Fibroblast of skin of abdomen (primary cell): ENCODE data around the gene PLEKHG4B.
"Not testable (repeated sequence)": the region's sequence is repeated elsewhere in the genome, so short reads cannot be mapped to it uniquely, and the experiment has no call there.

Experiments
- DNase-seq: peaks from one replicate; pipeline ENCODE4 v3.0.0-alpha.2; 2013

Gene PLEKHG4B

DNA sequence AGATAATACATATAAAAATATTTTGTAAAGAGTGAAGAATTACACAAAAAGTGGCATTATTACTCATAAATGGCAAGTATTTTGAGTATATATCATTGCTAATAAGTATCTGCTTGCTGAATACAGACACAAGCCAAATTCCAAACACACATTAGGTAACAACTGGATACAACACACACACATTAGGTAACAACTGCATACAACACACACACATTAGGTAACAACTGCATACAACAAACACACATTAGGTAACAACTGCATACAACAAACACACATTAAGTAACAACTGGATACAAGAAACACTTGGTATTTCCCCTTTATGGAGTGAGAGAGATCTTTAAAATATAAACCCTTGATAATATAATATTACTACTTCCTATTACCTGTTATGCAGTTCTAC lies 112.5 kb downstream of the PLEKHG4B start:
- DNase-seq: no peak

- DNase-seq: no peak
These were observed 113.2 kb downstream of the PLEKHG4B start for GRCh38 chr5:204966-205670.

GRCh38 chr5:206406-206805 lies 114.4 kb downstream of the PLEKHG4B start:
- no peak for DNase-seq

- no peak for DNase-seq
These were observed 115.1 kb downstream of the PLEKHG4B start for GRCh38 chr5:206927-207536.

DNA sequence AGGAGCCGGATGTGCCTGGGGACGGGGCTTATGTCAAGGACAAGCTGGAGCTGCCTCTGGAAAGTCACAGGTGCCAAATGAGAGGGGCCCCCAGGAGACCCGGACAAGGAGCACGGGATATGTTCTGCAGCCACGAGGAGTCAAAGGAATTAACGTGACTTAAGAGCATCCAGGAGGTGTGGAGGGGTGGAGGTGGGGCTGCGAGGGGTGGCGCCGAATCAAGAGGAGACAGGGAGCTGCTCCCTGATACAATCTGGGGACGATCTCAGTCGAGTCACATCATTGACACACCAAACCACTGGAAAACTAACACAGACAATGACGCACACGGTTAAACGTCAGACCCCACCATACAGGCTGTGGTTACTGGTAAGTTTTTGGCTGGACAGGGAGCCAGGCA lies 115.6 kb downstream of the PLEKHG4B start:
- no peak for DNase-seq

DNA sequence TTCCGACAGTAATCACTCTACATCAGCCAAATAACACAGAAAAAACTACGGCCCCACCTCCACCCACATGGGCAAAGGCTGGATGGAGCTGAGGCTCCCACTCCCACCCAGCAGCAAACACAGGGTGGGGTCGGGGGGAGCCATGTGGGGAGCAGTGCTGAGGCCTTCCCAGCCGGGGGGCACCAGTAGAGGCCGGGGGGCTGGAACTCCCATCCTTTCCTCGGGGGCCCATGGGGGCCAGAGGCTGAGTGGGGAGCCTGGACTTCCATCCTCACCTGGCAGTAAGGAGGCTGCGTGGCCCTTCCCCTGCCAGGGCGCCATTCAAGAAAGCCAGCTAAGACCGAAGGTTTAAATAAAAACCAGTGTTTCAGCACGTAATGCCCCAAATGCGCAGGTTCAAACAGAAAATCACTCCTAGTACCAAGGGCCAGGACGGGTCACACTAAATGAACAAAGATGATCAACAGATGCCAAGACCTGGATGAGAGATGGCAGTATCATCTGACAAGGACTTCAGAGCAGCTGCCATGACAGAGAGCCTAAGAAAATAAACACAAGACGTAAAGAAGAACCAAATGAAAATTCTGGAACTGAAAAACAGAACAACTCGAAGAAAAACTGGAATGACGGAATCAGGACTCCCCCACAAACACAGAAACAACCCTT lies 116.6 kb downstream of the PLEKHG4B start:
- DNase-seq: no peak

DNA sequence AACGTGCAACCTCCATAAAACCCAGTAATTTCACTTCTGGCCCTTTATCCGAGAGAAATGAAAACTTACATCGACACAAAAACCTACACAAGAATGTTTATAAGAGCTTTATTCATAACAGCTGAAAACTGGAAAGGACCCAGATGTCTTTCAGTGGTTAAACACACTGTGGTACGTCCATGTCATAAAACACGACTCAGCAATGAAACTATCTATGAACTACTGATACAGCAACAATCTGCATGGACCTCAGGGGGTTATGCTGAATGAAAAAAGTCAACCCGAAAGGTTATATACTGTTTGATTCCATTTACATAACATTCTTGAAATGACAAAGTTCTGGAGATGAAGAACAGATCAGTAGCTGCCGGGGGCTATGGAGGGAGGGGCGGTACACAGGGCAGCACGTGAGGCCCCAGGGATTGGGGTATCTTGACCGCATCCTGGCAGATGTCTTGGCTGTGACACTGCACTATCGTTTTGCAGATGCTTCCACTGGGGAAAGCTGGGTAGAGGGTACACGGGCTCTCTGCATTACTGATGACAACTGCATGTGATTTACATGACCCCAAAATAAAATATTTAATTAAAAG lies 121.9 kb downstream of the PLEKHG4B start:
- DNase-seq: no peak

- peak; percentile 28 for DNase-seq
These were observed 123.3 kb downstream of the PLEKHG4B start for GRCh38 chr5:215256-215655.

DNA sequence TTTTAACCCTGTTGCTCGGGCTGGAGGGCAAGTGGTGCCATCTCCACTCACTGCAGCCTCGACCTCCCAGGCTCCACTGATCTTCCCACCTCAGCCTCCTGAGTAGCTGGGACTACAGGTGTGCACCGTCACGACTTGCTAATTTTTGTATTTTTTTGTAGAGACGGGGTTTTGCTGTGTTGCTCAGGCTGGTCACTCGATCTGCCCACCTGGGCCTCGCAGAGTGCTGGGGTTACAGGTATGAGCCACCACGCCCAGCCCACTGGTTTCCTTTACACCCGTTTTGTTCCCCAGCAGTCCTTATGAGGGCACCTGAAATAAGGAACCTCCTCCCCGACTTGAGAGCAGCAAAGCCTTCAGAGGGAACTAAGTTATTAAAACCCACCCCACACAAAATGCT lies 124.1 kb downstream of the PLEKHG4B start:
- DNase-seq: not testable (repeated sequence)

DNA sequence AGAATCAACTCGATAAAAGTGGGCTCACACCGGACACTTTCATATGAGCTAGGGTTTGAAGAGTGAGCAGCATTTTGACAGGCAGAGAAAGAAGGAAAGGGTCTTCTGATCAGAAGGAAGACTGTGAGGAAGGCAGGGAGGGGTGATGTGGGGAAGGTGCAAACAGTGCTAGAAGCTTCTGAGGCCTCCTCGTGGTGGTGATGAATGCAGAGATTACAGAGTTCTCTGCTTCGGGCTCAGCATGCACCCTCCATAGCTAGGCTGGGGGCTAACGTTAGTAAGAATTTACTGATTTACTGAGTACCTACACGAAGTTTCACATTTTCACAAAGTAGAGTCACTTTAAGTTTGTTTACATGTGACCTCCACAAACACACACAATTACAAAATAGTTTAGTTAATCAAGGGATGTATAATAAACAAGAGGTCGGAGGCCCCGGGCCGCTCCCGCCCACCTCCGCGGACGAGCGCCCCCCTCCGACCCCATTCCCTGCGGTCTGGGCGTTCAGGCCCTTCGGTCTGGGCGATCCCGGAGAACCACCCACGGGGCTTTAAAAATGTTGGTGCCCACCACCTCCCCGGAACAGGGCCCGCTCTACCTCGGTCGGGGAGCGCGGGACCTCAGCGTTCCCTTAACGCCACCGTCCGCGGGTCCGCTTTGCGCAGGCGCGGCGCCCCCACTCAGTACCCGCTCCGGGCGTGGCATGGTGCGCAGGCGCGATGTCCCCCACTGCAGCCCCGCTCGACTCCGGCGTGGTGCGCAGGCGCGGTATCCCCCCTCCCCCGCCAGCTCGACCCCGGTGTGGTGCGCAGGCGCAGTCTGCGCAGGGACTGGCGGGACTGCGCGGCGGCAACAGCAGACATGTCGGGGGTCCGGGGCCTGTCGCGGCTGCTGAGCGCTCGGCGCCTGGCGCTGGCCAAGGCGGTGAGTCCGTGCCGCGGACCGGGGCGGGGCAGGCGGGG lies 125.8 kb downstream of the PLEKHG4B start, which contains the start of the genes CCDC127 and SDHA:
Gene CCDC127 (minus strand): TSS at position 660 of the 963 bp plus-strand sequence. CDS start 1,304 bp downstream, outside the sequence.
Gene SDHA (plus strand): TSS at position 827 of the 963 bp plus-strand sequence. CDS start 36 bp downstream, at position 863.
- peak; percentile 92 for DNase-seq

DNA sequence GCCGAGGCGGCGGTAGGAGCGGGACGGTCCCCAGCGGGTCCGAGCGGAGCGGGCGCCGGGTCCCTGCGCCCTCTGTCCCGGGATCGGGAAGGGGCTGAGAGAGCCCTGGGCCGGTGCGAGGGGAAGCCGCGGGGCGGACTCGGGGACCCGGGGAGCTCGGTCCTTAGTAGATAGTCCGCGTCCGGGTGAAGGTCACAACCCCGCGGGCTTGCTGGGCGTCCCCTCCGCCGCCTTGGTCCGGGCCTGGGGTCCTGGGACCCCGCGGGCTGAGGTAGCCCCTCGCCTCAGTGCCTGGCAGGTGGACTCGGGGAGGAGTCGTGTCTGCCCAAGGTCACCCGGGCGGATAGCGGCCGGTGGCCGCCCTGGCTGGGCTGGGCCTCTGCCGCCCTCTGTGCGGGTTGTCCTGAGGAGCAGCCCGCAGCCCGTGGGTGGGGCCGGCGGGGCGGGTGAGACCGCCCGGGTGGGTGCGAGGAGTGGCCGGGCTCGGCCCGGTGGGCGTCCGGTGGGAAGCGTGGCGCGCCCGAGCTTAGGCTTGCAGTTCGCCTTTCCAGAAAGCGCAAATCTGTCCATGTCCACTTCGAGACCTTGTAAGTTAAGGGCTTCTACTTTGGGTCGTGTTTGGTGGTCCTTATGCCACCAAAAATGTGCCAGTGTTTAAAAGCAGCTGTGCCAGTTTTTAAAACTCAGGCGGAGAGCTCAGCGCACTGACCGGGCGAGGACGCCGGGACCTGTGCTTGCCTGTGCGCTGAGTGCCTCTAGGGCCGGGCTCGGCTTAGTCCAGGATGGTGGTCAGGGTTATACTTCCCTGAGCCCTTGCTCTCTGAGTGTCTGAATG lies 126.7 kb downstream of the PLEKHG4B start:
- peak; percentile 21 for DNase-seq

GRCh38 chr5:219460-219863 lies 127.5 kb downstream of the PLEKHG4B start:
- DNase-seq: peak; percentile 23

DNA sequence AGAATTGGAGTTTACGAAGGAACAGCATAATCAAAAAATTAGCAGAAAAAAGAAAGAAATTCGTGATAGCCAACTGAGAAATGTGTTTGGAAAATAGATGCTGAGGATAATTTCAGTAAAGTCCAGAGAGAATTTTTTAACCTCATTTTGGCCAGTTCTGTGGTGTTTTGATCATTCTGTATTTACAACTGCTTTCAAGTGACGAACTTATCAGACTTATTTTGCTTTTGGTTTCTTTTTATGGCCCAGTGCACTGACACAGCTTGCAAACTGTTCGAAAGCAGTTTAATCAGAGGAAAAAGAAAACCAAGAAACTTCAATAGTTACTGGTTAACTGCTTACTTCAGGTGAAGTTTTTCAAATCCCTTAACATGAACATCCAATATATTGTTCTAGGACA lies 128.0 kb downstream of the PLEKHG4B start:
- DNase-seq: no peak

GRCh38 chr5:222951-223715 lies 131.2 kb downstream of the PLEKHG4B start:
- not testable (repeated sequence) for DNase-seq

DNA sequence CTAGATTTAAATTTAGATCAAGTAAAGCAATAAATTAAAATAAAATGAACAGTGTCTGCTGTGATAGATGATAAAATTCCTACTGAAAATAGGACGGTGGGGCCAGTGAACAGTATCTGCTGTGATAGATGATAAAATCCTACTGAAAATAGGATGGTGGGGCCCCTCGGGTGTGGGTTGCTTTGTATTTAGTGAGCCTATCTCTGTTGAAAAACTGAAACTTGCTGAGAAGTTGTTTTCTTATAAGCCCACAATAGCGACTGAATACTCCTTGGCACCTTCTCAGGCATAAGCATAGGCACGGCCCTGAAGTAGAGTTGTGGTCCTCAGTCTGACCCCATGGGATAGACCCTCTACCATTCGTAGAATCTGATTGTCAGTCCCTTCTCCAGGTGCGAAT lies 131.8 kb downstream of the PLEKHG4B start:
- no peak for DNase-seq

DNA sequence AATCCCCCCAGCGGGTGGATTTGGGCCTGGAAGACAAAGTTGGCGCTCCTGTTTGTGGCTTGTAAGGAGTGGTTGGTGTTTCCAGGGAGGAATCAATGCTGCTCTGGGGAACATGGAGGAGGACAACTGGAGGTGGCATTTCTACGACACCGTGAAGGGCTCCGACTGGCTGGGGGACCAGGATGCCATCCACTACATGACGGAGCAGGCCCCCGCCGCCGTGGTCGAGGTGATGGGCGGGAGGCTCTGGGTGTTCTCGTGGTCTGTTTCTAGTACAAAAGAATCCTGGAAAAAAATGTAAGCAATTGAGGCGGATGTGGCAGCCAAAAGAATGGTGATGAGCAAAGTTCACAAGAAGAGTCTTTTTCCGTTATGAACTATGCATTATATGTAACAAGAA lies 133.4 kb downstream of the PLEKHG4B start:
- no peak for DNase-seq

GRCh38 chr5:227375-227774 lies 135.4 kb downstream of the PLEKHG4B start:
- not testable (repeated sequence) for DNase-seq

DNA sequence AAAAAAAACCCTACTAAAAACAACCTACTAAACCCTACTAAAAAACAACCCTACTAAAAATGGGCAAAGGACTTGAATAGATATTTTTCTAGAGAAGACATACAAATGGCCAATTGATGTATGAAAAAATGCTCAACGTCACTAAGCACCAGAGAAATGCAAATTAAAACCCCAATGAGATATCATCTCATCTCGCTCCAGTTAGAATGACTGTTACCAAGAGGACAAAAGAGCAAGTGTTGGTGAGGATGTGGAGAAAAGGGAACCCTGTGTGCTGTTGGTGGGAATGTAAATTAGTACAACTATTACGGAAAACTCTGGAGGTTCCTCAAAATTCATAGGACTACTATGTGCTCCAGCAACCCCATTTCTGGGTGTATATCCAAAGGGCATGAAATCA lies 136.9 kb downstream of the PLEKHG4B start:
- DNase-seq: no peak

- no peak for DNase-seq
These were observed 138.7 kb downstream of the PLEKHG4B start for GRCh38 chr5:230711-231110.

DNA sequence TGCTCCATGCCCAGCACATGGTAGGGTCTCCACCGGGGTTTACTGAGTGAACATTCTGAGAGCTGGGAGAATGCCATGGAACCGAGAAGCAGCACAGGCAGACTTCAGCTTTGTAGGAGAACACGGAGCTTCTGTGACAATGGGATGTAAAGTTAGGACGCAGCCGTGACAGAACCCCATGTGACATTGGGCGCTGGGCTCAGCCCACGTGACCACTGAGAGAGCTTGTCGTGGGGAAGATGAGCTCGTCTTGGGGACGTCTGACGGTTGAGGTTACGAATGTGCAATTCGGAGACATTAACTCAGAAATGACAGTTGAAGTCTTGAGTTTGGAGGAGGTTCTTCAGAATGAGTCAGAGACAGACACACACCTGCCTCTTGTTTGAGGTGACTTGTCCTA lies 139.7 kb downstream of the PLEKHG4B start:
- no peak for DNase-seq
